Activated naive CD4-positive, alpha-beta T cell treated with anti-CD3 and anti-CD28 coated beads, Interleukin-2, amount 50 U/mL, for 24 hours (primary cell): ENCODE data around the gene GARIN5A.

Experiments
- H3K27ac Mint-ChIP-seq: one replicate; pipeline ENCODE4 v1.8.0; 2021; ENCODE audit warnings: mild to moderate bottlenecking, mixed read lengths
- H3K27me3 Mint-ChIP-seq: one replicate; pipeline ENCODE4 v1.8.0; 2021; ENCODE audit warnings: mixed read lengths
- H3K36me3 Mint-ChIP-seq: one replicate; pipeline ENCODE4 v1.8.0; 2021; ENCODE audit warnings: mixed read lengths
- H3K4me1 Mint-ChIP-seq: one replicate; pipeline ENCODE4 v1.8.0; 2021; ENCODE audit warnings: mixed read lengths
- H3K4me3 Mint-ChIP-seq: one replicate; pipeline ENCODE4 v1.8.0; 2021; ENCODE audit warnings: mild to moderate bottlenecking, mixed read lengths
- H3K9me3 Mint-ChIP-seq: one replicate; pipeline ENCODE4 v1.8.0; 2021; ENCODE audit warnings: mixed read lengths

GARIN5A gene

GRCh38 chr19:50498219-50499056 lies 21.8 kb upstream of the GARIN5A start:
- Mint-ChIP-seq H3K27ac (no peak overlapping the region), H3K4me3 (no peak overlapping the region), H3K9me3 (no peaks in the 10 kb centered on the region), H3K27me3 (no peaks in the 10 kb centered on the region), H3K4me1 (no peaks in the 10 kb centered on the region), H3K36me3 (peaks cover 1% of the 10 kb centered on the region)

DNA sequence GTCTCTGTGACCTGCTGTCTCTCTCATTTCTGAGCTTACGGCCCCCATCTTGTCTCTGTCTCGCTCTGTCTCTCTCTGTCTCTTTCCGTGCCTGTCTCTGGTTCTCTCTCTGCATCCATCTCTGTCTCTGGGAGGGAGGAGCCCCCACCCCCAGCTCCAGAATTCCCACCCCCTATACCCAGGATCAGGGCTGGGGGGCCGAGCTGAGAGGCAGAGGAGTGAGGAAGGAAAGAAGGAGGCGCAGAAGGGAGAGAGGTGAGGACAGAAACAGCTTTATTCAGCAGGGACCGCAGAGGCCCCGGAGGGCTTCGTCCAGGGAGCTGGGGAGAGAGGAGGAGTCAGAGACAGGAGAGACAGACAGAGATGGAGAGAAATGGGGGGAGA lies 20.4 kb upstream of the GARIN5A start:
- H3K27me3 Mint-ChIP-seq, result no peaks in the 10 kb centered on the region
- no peak overlapping the region for H3K27ac Mint-ChIP-seq
- H3K36me3 Mint-ChIP-seq, result peaks cover 1% of the 10 kb centered on the region
- H3K4me3 Mint-ChIP-seq, result no peak overlapping the region
- no peaks in the 10 kb centered on the region for H3K9me3 Mint-ChIP-seq
- H3K4me1 Mint-ChIP-seq, result peaks cover 6% of the 10 kb centered on the region

GRCh38 chr19:50496189-50497021 lies 19.8 kb upstream of the GARIN5A start:
- Mint-ChIP-seq H3K27me3 (no peaks in the 10 kb centered on the region), H3K9me3 (no peaks in the 10 kb centered on the region), H3K4me1 (peaks cover 12% of the 10 kb centered on the region), H3K36me3 (peaks cover 1% of the 10 kb centered on the region), H3K27ac (no peak overlapping the region), H3K4me3 (no peak overlapping the region)

DNA sequence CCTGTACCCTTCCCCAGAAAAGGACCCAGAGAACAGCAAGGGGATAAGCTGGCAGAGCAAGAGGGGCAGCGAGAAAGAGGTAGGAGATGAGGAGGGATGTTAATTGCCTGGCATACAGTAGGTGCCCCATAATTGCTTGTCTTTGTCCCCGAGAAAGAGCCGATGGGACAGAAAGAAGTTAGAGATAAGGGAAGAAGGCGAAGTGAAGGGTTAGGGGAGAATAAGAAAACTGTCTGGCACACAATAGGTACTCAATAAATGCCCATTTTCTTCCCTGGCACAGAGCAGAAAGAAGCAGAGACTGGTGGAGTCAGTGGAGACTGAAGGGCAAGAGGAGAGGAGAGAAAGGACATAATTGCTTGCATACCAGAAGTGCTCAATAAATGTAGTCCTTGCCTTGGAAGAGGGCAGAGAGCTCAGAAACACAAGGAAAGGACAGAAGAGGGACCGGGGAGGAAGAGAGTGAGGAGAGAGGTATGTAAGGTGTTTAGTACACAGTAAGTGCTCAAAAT lies 18.4 kb upstream of the GARIN5A start:
- Mint-ChIP-seq H3K36me3 (peaks cover 1% of the 10 kb centered on the region), H3K27me3 (no peaks in the 10 kb centered on the region), H3K9me3 (no peaks in the 10 kb centered on the region), H3K4me1 (peaks cover 24% of the 10 kb centered on the region), H3K27ac (no peak overlapping the region), H3K4me3 (no peak overlapping the region)

DNA sequence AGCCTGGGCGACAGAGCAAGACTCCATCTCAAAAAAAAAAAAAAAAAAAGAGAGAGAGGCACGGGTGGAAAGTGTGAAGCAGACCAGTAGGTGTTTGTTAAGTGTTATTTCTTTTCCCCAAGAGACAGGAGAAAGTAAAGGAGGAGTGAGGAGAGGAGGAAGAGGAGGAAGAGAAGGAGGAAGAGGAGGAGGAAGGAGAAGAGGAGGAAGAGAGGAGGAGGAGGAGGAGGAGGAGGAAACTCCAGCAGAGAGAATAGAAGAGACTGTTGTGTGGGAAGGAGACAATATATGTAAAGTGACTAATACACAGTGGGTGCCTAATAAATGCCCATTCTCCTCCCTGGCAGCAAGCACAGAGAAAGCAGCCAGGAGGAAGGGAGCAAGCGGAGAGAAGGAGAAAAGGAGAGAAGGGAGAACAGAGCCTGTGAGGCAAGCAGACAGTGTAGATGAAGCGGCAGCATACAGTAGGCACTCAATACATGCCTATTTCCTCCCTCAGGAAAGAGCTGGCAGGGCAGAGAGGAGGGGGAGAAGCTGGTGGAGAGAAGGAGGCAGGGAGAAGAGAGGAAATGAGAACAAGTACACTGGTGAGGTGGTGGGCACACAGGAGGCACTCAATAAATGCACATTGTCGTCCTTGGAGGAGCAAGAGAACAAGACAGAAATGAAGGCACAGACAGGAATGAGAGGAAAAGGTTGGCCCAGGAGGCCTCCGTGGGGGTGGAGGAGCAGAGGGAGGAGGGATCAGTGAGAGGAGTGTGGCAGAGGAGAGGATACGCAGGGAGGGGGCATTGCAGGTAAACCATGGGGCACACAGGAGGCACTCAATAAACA lies 17.8 kb upstream of the GARIN5A start:
- H3K9me3 Mint-ChIP-seq, result no peaks in the 10 kb centered on the region
- H3K27me3 Mint-ChIP-seq, result no peaks in the 10 kb centered on the region
- H3K36me3 Mint-ChIP-seq, result peaks cover 1% of the 10 kb centered on the region
- peaks cover 24% of the 10 kb centered on the region for H3K4me1 Mint-ChIP-seq
- no peak overlapping the region for H3K27ac Mint-ChIP-seq
- H3K4me3 Mint-ChIP-seq, result no peak overlapping the region

DNA sequence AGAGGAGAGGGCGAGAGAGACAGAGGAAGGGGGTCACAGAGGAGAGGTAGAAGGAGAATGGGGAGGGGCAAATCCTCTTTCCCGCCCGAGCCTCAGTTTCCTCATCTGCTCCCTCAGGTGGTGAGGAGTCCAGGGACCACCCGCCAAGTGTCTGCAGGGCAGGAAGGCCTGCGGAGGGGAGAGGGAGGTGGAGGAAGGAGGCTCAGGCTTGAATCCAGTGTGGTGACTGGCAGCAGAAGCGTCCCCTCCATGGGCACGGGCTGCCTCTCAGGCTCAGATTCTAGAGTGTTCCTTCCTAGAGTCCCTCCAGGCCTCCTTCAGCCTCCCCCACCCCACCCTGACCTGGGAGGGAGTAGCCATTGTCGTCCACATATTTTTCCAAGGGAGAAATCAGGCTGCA lies 16.5 kb upstream of the GARIN5A start:
- H3K9me3 Mint-ChIP-seq, result no peaks in the 10 kb centered on the region
- H3K4me3 Mint-ChIP-seq, result no peak overlapping the region
- H3K36me3 Mint-ChIP-seq, result peaks cover 5% of the 10 kb centered on the region
- no peaks in the 10 kb centered on the region for H3K27me3 Mint-ChIP-seq
- H3K4me1 Mint-ChIP-seq, result peaks cover 32% of the 10 kb centered on the region
- no peak overlapping the region for H3K27ac Mint-ChIP-seq

GRCh38 chr19:50492303-50493052 lies 15.8 kb upstream of the GARIN5A start:
- Mint-ChIP-seq H3K4me3 (peak overlapping the region; percentile 54), H3K36me3 (peaks cover 5% of the 10 kb centered on the region), H3K27me3 (no peaks in the 10 kb centered on the region), H3K9me3 (no peaks in the 10 kb centered on the region), H3K27ac (peak overlapping the region; percentile 69), H3K4me1 (peaks cover 36% of the 10 kb centered on the region)

GRCh38 chr19:50490991-50491472 lies 14.4 kb upstream of the GARIN5A start:
- H3K4me3 Mint-ChIP-seq, result no peak overlapping the region
- no peaks in the 10 kb centered on the region for H3K9me3 Mint-ChIP-seq
- peaks cover 40% of the 10 kb centered on the region for H3K4me1 Mint-ChIP-seq
- peaks cover 4% of the 10 kb centered on the region for H3K36me3 Mint-ChIP-seq
- no peak overlapping the region for H3K27ac Mint-ChIP-seq
- no peaks in the 10 kb centered on the region for H3K27me3 Mint-ChIP-seq

DNA sequence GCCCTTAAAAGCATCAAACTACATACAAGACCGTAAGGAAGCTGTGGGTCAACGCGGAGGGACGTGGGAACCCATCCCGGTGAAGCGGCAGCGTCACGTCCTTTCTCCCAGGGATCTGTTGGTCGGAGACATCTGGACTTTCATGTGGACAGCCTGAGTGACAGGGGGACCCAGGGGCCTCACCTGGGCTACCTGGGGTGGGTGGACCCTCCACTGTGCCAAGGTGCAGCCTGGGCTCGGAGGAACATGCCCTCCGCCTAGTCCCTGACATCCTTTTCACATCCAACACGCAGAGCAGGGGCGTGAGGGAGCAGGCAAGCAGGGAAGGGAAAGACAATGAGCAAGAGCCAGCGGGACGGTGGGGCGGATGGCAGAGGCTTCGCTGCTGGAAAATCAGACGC lies 13.8 kb upstream of the GARIN5A start:
- Mint-ChIP-seq H3K27ac (no peak overlapping the region), H3K4me3 (no peak overlapping the region), H3K9me3 (no peaks in the 10 kb centered on the region), H3K4me1 (peaks cover 40% of the 10 kb centered on the region), H3K36me3 (peaks cover 4% of the 10 kb centered on the region), H3K27me3 (no peaks in the 10 kb centered on the region)

DNA sequence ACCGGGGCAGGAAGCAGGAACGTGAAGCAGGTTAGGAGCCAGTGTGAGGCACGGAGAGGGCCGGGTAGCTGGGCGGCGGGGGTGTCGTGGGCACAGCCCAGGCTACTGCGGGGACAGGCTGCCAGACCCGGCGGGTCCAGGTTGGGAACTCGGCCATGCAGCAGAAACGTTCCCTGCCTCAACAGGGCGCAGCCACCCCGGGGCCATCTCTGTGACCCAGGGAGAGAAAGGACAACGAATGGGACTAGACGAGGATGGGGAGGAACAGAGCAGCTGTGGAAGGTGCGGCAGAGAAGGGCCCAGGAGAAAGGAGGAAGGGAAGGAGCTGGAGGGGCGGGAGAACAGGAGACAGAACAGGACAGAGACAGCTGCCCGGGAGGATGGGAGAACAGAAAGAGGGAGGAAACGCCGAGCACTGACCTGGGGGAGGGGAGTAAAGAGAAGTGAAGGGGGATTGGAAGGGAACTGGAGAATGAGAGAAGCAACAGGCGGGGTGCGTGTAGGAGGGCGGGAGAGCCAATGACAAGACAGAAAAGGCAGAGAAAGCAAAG lies 12.9 kb upstream of the GARIN5A start:
- H3K36me3 Mint-ChIP-seq, result peaks cover 4% of the 10 kb centered on the region
- no peaks in the 10 kb centered on the region for H3K9me3 Mint-ChIP-seq
- no peak overlapping the region for H3K27ac Mint-ChIP-seq
- H3K27me3 Mint-ChIP-seq, result no peaks in the 10 kb centered on the region
- H3K4me1 Mint-ChIP-seq, result peaks cover 40% of the 10 kb centered on the region
- no peak overlapping the region for H3K4me3 Mint-ChIP-seq

- Mint-ChIP-seq H3K4me3 (no peak overlapping the region), H3K27me3 (no peaks in the 10 kb centered on the region), H3K36me3 (peaks cover 4% of the 10 kb centered on the region), H3K9me3 (no peaks in the 10 kb centered on the region), H3K27ac (no peak overlapping the region), H3K4me1 (peaks cover 40% of the 10 kb centered on the region)
Observed at GRCh38 chr19:50488389-50489194, 11.9 kb upstream of the GARIN5A start.

DNA sequence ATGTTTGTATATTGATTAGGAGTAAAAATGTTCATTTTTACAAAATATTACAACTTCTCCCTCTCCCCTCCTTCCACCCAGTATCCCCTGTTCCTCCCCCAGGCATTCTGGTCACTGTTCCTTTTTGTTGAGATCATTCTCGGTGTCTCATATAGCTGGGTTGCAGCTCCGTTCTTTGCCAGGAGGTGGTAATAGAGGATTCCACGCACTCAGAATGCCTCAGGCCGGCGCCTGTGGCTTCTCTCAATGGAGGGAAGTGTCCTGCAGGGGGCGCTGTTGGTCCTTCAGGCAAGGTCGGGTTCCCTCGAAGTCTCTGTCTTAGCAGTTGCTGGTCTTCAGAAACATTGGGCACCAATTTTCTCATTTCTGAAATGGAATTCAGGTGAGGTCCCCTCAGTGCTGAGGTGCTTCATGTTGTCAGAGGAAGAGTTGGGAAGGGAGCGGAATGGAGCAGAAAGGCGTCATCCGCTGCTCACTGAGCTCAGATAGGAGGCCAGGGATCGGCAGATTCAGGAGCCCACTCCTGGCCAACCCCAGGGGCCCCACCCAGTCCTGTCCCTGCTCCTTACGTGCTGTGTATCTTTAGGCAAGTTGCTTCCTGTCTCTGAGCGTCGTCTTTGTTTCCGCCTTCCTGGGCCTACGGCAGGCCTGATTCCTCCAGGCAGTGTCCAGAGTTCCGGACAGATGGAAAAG lies 10.3 kb upstream of the GARIN5A start:
- Mint-ChIP-seq H3K4me1 (peaks cover 34% of the 10 kb centered on the region), H3K36me3 (peaks cover 6% of the 10 kb centered on the region)

DNA sequence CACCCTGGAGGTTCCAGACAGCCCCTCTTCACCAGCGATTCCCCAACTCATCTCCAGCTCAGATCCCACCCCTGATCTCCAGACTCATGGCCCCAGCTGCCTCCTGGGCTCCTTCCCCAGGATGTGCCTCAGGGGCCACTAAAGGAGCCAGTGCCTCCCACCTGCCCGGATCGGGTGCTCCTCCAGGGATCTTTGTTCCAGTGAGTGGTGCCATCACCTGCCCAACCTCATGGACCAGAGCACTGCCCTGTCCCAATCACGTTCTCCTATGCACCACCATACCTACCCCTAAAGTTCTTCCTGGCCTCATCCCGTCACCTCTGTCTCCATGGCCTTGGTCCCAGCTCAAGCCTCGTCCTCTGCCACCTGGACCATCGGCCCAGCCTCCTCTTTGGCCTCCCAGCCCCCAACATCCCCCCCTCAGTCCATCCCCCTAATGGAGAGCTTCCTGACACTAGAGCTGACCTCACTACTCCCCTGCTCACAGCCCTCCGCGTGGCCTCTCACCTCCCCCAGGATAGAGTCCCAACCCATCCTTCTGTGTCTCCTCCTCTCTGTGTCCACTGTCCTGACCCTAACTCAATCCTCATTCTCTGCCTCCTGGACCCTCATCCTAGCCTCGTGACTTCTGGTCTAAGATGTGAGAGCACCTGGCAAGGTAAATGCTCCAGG lies 8.8 kb upstream of the GARIN5A start:
- Mint-ChIP-seq H3K36me3 (peaks cover 6% of the 10 kb centered on the region), H3K27ac (peak overlapping the region; percentile 14), H3K4me3 (no peak overlapping the region), H3K4me1 (peaks cover 18% of the 10 kb centered on the region), H3K9me3 (no peaks in the 10 kb centered on the region), H3K27me3 (no peaks in the 10 kb centered on the region)

More for the DNA sequence above, 10.3 kb upstream of the GARIN5A start:
- no peaks in the 10 kb centered on the region for H3K9me3 Mint-ChIP-seq
- no peak overlapping the region for H3K4me3 Mint-ChIP-seq
- no peaks in the 10 kb centered on the region for H3K27me3 Mint-ChIP-seq
- H3K27ac Mint-ChIP-seq, result no peak overlapping the region
